ENCODE results near the gene SLC1A5.

DNA sequence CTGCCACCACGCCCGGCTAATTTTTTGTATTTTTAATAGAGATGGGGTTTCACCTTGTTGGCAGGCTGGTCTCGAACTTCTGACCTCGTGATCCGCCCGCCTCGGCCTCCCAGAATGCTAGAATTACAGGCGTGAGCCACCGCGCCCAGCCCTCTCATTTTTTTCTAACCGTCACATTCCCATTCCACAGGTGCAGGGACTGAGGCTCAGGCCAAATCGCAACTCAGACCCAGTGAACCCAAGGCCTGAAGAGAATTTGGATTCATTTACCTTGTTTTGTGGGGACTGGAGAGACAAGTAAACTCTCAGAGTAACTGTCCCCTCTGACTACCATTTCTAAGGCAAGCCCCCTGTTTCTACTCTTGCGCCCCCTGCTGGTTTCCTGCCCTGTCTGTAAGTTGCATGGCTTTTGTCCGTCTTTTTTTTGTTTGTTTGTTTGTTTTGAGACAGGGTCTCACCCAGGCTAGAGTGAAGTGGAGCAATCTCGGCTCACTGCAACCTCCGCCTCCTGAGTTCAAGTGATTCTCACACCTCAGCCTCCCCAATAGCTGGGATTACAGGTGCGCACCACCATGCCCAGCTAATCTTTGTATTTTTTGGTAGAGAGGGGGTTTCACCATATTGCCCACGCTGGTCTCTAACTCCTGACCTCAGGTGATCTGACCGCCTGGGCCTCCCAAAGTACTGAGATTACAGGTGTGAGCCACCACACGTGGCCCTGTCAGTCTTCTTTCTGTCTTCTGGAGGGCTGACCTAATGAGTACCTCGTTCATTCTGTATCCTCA, 39.9 kb downstream of the SLC1A5 start:
- TF ChIP-seq EZH2phosphoT487 (IDR thresholded peaks at IDR 0.05; ENCODE audit: insufficient read depth, low read depth) (no peak), EZH2 (IDR thresholded peaks at IDR 0.05; ENCODE audit: insufficient read depth, poor library complexity, severe bottlenecking) (no peak)

All from GM23248 (cell line).